GM12878 (cell line): ENCODE results near the gene RANBP17. TPM values are rescaled to one million over a fixed set of nuclear protein-coding genes. Genes with fewer than 3 reads are reported as not detected.

Experiments used
- ATAC-seq: fragments of 200-7000 bp; cut with Tn5 transposase; 3 replicates; pipeline ENCODE4 v1.9.1; 2020; ENCODE audit warnings: mild to moderate bottlenecking, moderate library complexity
- BruUV-seq: library from RNA; stranded (reverse); fragments of 400-500 nt; replicated peaks from 2 replicates; lab custom pipeline; 2021; lab: Mats Ljungman, UMichigan
- CTCF ChIA-PET: fragments of 300-600 bp; sonication (Branson Sonifier 250); formaldehyde crosslinking; extraction: SDS; loops from one replicate; lab custom pipeline; 2021; ENCODE audit warnings: inconsistent platforms; lab: Yijun Ruan, JAX
- POLR2A ChIA-PET: fragments of 350-600 bp; formaldehyde crosslinking; extraction: SDS; loops from one replicate; lab custom pipeline; 2021; ENCODE audit warnings: inconsistent platforms; lab: Charles Lee
- RAD21 ChIA-PET: fragments of 300-600 bp; sonication (Branson Sonifier 250); formaldehyde crosslinking; loops from one replicate; lab custom pipeline; 2023; ENCODE audit warnings: antibody characterized with exemption; ENCODE audit not compliant: unreplicated experiment; lab: Charles Lee
- SMC1A ChIA-PET: fragments of 300-600 bp; sonication (Branson Sonifier 250); formaldehyde crosslinking; loops from one replicate; lab custom pipeline; 2023; ENCODE audit not compliant: unreplicated experiment, uncharacterized antibody; lab: Charles Lee
- DNase-seq: peaks from one replicate; pipeline ENCODE4 v3.0.0-alpha.2; 2011; ENCODE audit warnings: low read depth, low spot score
- FAIRE-seq: peaks from 3 replicates; lab custom pipeline; 2011; peaks lifted over from hg19 to GRCh38; lab: Jason Lieb, UNC
- H2AFZ ChIP-seq: 2 replicates; pipeline ENCODE4 v1.6.0; 2011; ENCODE audit warnings: low read depth, low read length, control low read depth; ENCODE audit not compliant: control insufficient read depth
- H3K27ac ChIP-seq: 2 replicates; pipeline ENCODE4 v1.5.1; 2011; ENCODE audit warnings: control low read depth; ENCODE audit not compliant: control insufficient read depth, insufficient read depth
- H3K27me3 ChIP-seq, 2 experiments: replicated peaks in 1 of 2; 2 replicates each; pipeline versions ENCODE4 v1.6.0 to v1.6.1; 2011; ENCODE audit warnings: low read length in 1 of 2; ENCODE audit not compliant: control insufficient read depth in 2 of 2, insufficient read depth in 2 of 2
- H3K36me3 ChIP-seq, 2 experiments: 2 replicates each; pipeline ENCODE4 v1.5.1; 2011; ENCODE audit warnings: low read length in 1 of 2; ENCODE audit not compliant: control insufficient read depth in 2 of 2, insufficient read depth in 2 of 2
- H3K4me1 ChIP-seq: 2 replicates; pipeline ENCODE4 v1.6.1; 2011; ENCODE audit warnings: mild to moderate bottlenecking, low read length, moderate library complexity, mixed read lengths; ENCODE audit not compliant: control insufficient read depth, insufficient read depth
- H3K4me2 ChIP-seq: 2 replicates; pipeline ENCODE4 v1.6.0; 2011; ENCODE audit warnings: control low read depth; ENCODE audit not compliant: control insufficient read depth, insufficient read depth
- H3K4me3 ChIP-seq: fragments of 200-600 bp; sonication (generic); 2 replicates; pipeline ENCODE4 v1.5.1; 2016
- H3K79me2 ChIP-seq: 2 replicates; pipeline ENCODE4 v1.6.0; 2011; ENCODE audit warnings: low read length; ENCODE audit not compliant: control insufficient read depth, insufficient read depth
- H3K9ac ChIP-seq: 2 replicates; pipeline ENCODE4 v1.8.0; 2011; ENCODE audit warnings: low read length, control low read depth, mixed read lengths; ENCODE audit not compliant: control insufficient read depth, insufficient read depth
- H3K9me3 ChIP-seq: replicated peaks from 3 replicates; pipeline ENCODE4 v1.5.1; 2011; ENCODE audit warnings: mild to moderate bottlenecking, low read length; ENCODE audit not compliant: control insufficient read depth, insufficient read depth
- H4K20me1 ChIP-seq: 2 replicates; pipeline ENCODE4 v1.6.0; 2011; ENCODE audit not compliant: control insufficient read depth, insufficient read depth
- SMC3 ChIP-seq: IDR thresholded peaks from 2 replicates; pipeline ENCODE4 v1.6.1; 2011; ENCODE audit warnings: low read length, improper control_type of control experiment, borderline replicate concordance
- ZBED1 ChIP-seq: IDR thresholded peaks from 2 replicates; pipeline ENCODE4 v1.6.1; 2016; ENCODE audit warnings: borderline replicate concordance
- ZNF274 ChIP-seq: IDR thresholded peaks from one replicate; pipeline ENCODE4 v1.8.0; 2011; ENCODE audit not compliant: insufficient read length, insufficient read depth
- WGBS: methylation state at CpG from one replicate; pipeline ENCODE4 v1.1.6; 2016; ENCODE audit warnings: low lambda C conversion rate; ENCODE audit not compliant: insufficient replicate concordance, insufficient coverage; ENCODE audit errors: missing lambda C conversion rate; 5-methylcytosine and 5-hydroxymethylcytosine counted together
- in situ Hi-C: fragments of 300-500 bp; cut with MboI; formaldehyde crosslinking; loops from 9 replicates; pipeline ENCODE4 v1.14.3; 2018; ENCODE audit warnings: mixed read lengths
- intact Hi-C: fragments of 100-400 bp; cut with micrococcal nuclease; formaldehyde crosslinking; loops from one replicate; pipeline ENCODE4 v1.14.2; 2022; ENCODE audit not compliant: unreplicated experiment
- polyA plus RNA-seq, 11 experiments: library from polyadenylated mRNA; depleted of rRNA in 4 of 11; unstranded in 6 of 11; stranded (reverse) in 5 of 11; fragments of >200 nt; fragmentation: Nextera tagmentation in 4 of 11; fragmentation: Illumina TruSeq in 1 of 11; extraction: Ambion mirVana in 4 of 11; extraction: Trizol in 1 of 11; gene quantifications; 1 replicate in 1 of 11; 2 replicates in 10 of 11; pipeline versions ENCODE4 v1.2.1 to v1.2.3, GENCODE V29; 2011 to 2016; ENCODE audit warnings: inconsistent platforms in 2 of 11, missing spikeins in 2 of 11, low read depth in 1 of 11
- total RNA-seq, 4 experiments: library from RNA; depleted of rRNA in 3 of 4; stranded (reverse); fragments of >200 nt in 3 of 4; fragmentation: Illumina TruSeq in 1 of 4; extraction: Trizol in 1 of 4; gene quantifications; 2 replicates each; pipeline versions ENCODE4 v1.2.1 to v1.2.3, GENCODE V29; 2013 to 2021
- TF ChIP-seq, protein P1 (sequence below), 3 experiments: IDR thresholded peaks in 2 of 3; conservative IDR thresholded peaks in 1 of 3; 2 replicates each; pipeline ENCODE4 v1.5.1; 2011; ENCODE audit warnings: low read depth in 3 of 3, low read length in 3 of 3, mild to moderate bottlenecking in 3 of 3, control low read depth in 2 of 3, moderate library complexity in 2 of 3, inconsistent platforms in 1 of 3, mixed read lengths in 1 of 3; ENCODE audit not compliant: control insufficient read depth in 2 of 3, insufficient read depth in 1 of 3; ENCODE audit errors: extremely low read depth in 1 of 3
- TF ChIP-seq, protein P2 (sequence below): fragments of 150-350 bp; IDR thresholded peaks from 2 replicates; pipeline ENCODE4 v1.6.1; 2016; ENCODE audit warnings: low read depth, low read length

RANBP17 gene
- total and polyA plus RNA-seq, 10 of the 15 experiments (the other 5 are each of a cell fraction or from before 2014, with no cell fraction given) = 0.10 TPM; not detected in 9

GRCh38 chr5:171162596-171162995 is 300.8 kb downstream of the RANBP17 start:
- WGBS = 0% methylated on average over 1 of the region's 1 CpG
- ATAC-seq (peak; percentile 85), DNase-seq (no peak), FAIRE-seq (no peak)
- no TSS peak for BruUV-seq
- ChIA-PET SMC1A (no interaction called here), CTCF (interaction anchor here (1.1 to 1.2 kb wide), 2 partner anchors 36 to 419 kb away, joined by 3 to 4 read pairs; no protein-coding TSS in a partner anchor), RAD21 (no interaction called here), POLR2A (no interaction called here)
- Histone ChIP-seq H3K4me1 (no peaks in the 10 kb centered on the region), H3K79me2 (no peaks in the 10 kb centered on the region), H3K27me3 (no peaks in the 10 kb centered on the region), H3K4me3 (no peak overlapping the region), H2AFZ (no peak overlapping the region), H3K9ac (no peak overlapping the region), H4K20me1 (no peaks in the 10 kb centered on the region), H3K4me2 (no peak overlapping the region), H3K36me3 (no peaks in the 10 kb centered on the region), H3K27ac (no peak overlapping the region), H3K9me3 (no peaks in the 10 kb centered on the region)
- TF ChIP-seq, protein P1, sequence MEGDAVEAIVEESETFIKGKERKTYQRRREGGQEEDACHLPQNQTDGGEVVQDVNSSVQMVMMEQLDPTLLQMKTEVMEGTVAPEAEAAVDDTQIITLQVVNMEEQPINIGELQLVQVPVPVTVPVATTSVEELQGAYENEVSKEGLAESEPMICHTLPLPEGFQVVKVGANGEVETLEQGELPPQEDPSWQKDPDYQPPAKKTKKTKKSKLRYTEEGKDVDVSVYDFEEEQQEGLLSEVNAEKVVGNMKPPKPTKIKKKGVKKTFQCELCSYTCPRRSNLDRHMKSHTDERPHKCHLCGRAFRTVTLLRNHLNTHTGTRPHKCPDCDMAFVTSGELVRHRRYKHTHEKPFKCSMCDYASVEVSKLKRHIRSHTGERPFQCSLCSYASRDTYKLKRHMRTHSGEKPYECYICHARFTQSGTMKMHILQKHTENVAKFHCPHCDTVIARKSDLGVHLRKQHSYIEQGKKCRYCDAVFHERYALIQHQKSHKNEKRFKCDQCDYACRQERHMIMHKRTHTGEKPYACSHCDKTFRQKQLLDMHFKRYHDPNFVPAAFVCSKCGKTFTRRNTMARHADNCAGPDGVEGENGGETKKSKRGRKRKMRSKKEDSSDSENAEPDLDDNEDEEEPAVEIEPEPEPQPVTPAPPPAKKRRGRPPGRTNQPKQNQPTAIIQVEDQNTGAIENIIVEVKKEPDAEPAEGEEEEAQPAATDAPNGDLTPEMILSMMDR (IDR thresholded peaks at IDR 0.05 in 2 of 3, conservative IDR thresholded peaks at IDR 0.05 in 1 of 3; ENCODE audit: control insufficient read depth in 2 of 3, extremely low read depth in 1 of 3, insufficient read depth in 1 of 3, low read depth in 3 of 3, low read length in 3 of 3) = peak; percentile 35 to 57 (median 55)
- TF ChIP-seq ZBED1 = no peak
- in situ Hi-C loops (no loop called here), intact Hi-C loops (no loop called here)

DNA sequence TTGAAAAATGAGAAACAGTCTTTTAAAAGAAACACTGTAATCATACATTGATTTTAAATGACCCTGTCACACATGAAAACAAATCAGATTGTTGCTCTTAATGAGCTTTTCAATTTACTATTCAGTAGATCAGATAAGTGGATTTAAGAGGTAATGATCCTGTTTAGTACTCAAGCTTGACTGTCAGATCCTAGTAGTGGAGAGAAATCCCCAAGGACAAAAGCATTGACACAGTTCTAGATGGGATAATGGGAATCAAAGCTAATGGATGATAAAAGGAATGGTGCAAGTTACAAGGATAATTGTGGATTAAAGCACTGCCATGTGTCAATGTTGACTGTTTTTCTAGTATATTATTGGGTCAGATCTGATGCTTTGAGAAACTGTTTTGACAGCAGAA is 304.9 kb downstream of the RANBP17 start:
- in situ Hi-C loops = no loop called here
- CTCF ChIA-PET = interaction anchor here (0.7 kb wide), 1 partner anchor 10 kb away, joined by 3 read pairs; no protein-coding TSS in a partner anchor

More for the DNA sequence above, 304.9 kb downstream of the RANBP17 start:
- Histone ChIP-seq H3K9ac (no peak overlapping the region), H3K27me3 (no peaks in the 10 kb centered on the region), H2AFZ (no peak overlapping the region), H3K9me3 (no peaks in the 10 kb centered on the region), H3K27ac (no peak overlapping the region), H3K79me2 (no peaks in the 10 kb centered on the region), H3K4me3 (no peak overlapping the region), H3K36me3 (no peaks in the 10 kb centered on the region), H4K20me1 (no peaks in the 10 kb centered on the region), H3K4me1 (no peaks in the 10 kb centered on the region), H3K4me2 (no peak overlapping the region)
- ChIA-PET SMC1A (no interaction called here), POLR2A (no interaction called here), RAD21 (no interaction called here)
- intact Hi-C loops = no loop called here
- BruUV-seq = no TSS peak
- ATAC-seq (no peak), FAIRE-seq (no peak), DNase-seq (no peak)
- TF ChIP-seq, protein P2, sequence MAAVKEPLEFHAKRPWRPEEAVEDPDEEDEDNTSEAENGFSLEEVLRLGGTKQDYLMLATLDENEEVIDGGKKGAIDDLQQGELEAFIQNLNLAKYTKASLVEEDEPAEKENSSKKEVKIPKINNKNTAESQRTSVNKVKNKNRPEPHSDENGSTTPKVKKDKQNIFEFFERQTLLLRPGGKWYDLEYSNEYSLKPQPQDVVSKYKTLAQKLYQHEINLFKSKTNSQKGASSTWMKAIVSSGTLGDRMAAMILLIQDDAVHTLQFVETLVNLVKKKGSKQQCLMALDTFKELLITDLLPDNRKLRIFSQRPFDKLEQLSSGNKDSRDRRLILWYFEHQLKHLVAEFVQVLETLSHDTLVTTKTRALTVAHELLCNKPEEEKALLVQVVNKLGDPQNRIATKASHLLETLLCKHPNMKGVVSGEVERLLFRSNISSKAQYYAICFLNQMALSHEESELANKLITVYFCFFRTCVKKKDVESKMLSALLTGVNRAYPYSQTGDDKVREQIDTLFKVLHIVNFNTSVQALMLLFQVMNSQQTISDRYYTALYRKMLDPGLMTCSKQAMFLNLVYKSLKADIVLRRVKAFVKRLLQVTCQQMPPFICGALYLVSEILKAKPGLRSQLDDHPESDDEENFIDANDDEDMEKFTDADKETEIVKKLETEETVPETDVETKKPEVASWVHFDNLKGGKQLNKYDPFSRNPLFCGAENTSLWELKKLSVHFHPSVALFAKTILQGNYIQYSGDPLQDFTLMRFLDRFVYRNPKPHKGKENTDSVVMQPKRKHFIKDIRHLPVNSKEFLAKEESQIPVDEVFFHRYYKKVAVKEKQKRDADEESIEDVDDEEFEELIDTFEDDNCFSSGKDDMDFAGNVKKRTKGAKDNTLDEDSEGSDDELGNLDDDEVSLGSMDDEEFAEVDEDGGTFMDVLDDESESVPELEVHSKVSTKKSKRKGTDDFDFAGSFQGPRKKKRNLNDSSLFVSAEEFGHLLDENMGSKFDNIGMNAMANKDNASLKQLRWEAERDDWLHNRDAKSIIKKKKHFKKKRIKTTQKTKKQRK = no peak
- TF ChIP-seq SMC3 (no peak), ZNF274 (no peak)
